Measurements from ENCODE around the gene CFAP45.

CFAP45 gene

GRCh38 chr1:159923203-159924024 lies 23.4 kb upstream of the CFAP45 start:
- no peak for DNase-seq (ENCODE audit: low read depth in 2 of 2)

- no peak for DNase-seq (ENCODE audit: low read depth in 2 of 2)
These were observed 22.7 kb upstream of the CFAP45 start for GRCh38 chr1:159922511-159923202.

- DNase-seq (ENCODE audit: low read depth in 2 of 2): no peak
These were observed 21.9 kb upstream of the CFAP45 start for GRCh38 chr1:159921700-159922504.

GRCh38 chr1:159921251-159921650 lies 21.3 kb upstream of the CFAP45 start:
- no peak for DNase-seq (ENCODE audit: low read depth in 2 of 2)

- no peak for DNase-seq (ENCODE audit: low read depth in 2 of 2)
These were observed 20.7 kb upstream of the CFAP45 start for GRCh38 chr1:159920651-159921050.

GRCh38 chr1:159920202-159920601 lies 20.2 kb upstream of the CFAP45 start:
- DNase-seq (ENCODE audit: low read depth in 2 of 2): no peak

- DNase-seq (ENCODE audit: low read depth in 2 of 2): no peak
These were observed 19.4 kb upstream of the CFAP45 start for GRCh38 chr1:159919236-159919865.

GRCh38 chr1:159918352-159919200 lies 18.6 kb upstream of the CFAP45 start:
- DNase-seq (ENCODE audit: low read depth in 2 of 2): no peak

- no peak for DNase-seq (ENCODE audit: low read depth in 2 of 2)
These were observed 17.8 kb upstream of the CFAP45 start for GRCh38 chr1:159917533-159918351.

- peak; percentile 68 for DNase-seq (ENCODE audit: low read depth in 2 of 2)
These were observed 16.5 kb upstream of the CFAP45 start for GRCh38 chr1:159916242-159917051.

GRCh38 chr1:159915571-159916241 lies 15.7 kb upstream of the CFAP45 start:
- no peak for DNase-seq (ENCODE audit: low read depth in 2 of 2)

- DNase-seq (ENCODE audit: low read depth in 2 of 2): no peak
These were observed 14.5 kb upstream of the CFAP45 start for GRCh38 chr1:159914252-159915018.

- no peak for DNase-seq (ENCODE audit: low read depth in 2 of 2)
These were observed 13.7 kb upstream of the CFAP45 start for GRCh38 chr1:159913451-159914192.

- no peak for DNase-seq (ENCODE audit: low read depth in 2 of 2)
These were observed 11.5 kb upstream of the CFAP45 start for GRCh38 chr1:159911326-159912070.

GRCh38 chr1:159908031-159908940 lies 8.3 kb upstream of the CFAP45 start:
- no peak for DNase-seq (ENCODE audit: low read depth in 2 of 2)

Data from fibroblast of skin of left quadriceps (primary cell).